WTC11 (cell line): ENCODE measurements around the gene SEPTIN10. TPM values are rescaled to one million over a fixed set of nuclear protein-coding genes. Genes with fewer than 3 reads are reported as not detected.

Experiments
- ATAC-seq: fragments of 200-7000 bp; cut with Tn5 transposase; 2 replicates; pipeline ENCODE4 v1.10.0; 2021; ENCODE audit warnings: mild to moderate bottlenecking, moderate library complexity
- CTCF ChIA-PET: fragments of 300-600 bp; sonication (Branson Sonifier 250); formaldehyde crosslinking; loops from one replicate; lab custom pipeline; 2021; ENCODE audit warnings: antibody characterized with exemption; lab: Charles Lee
- POLR2A ChIA-PET: fragments of 350-600 bp; sonication (Branson Sonifier 250); formaldehyde crosslinking; loops from one replicate; lab custom pipeline; 2021; ENCODE audit warnings: antibody characterized with exemption; lab: Charles Lee
- DNase-seq: peaks from one replicate; pipeline ENCODE4 v3.0.0; 2021; ENCODE audit warnings: low spot score
- H3K27ac Mint-ChIP-seq: 2 replicates; pipeline ENCODE4 v1.8.0; 2021; ENCODE audit warnings: mixed read lengths
- H3K27me3 Mint-ChIP-seq: 2 replicates; pipeline ENCODE4 v1.8.0; 2021; ENCODE audit warnings: low read depth, mild to moderate bottlenecking, moderate library complexity, mixed read lengths
- H3K36me3 Mint-ChIP-seq: 2 replicates; pipeline ENCODE4 v1.8.0; 2021; ENCODE audit warnings: mixed read lengths
- H3K4me1 Mint-ChIP-seq: 2 replicates; pipeline ENCODE4 v1.8.0; 2022; ENCODE audit warnings: mixed read lengths
- H3K4me3 Mint-ChIP-seq: 2 replicates; pipeline ENCODE4 v1.8.0; 2021; ENCODE audit warnings: mild to moderate bottlenecking, moderate library complexity, mixed read lengths
- H3K9me3 Mint-ChIP-seq: 2 replicates; pipeline ENCODE4 v1.8.0; 2021; ENCODE audit warnings: mixed read lengths
- AR ChIP-seq: fragments of 250-450 bp; sonication (Bioruptor Pico); IDR thresholded peaks from 2 replicates; pipeline ENCODE4 v1.9.0; 2021; ENCODE audit warnings: mild to moderate bottlenecking
- CBFB ChIP-seq: sonication (generic); formaldehyde crosslinking; IDR thresholded peaks from 2 replicates; pipeline ENCODE4 v1.8.1; 2022; ENCODE audit warnings: mild to moderate bottlenecking, low read depth, missing genetic modification reagents
- ETV6 ChIP-seq: sonication (generic); formaldehyde crosslinking; IDR thresholded peaks from 2 replicates; pipeline ENCODE4 v1.8.1; 2022; ENCODE audit warnings: mild to moderate bottlenecking, missing genetic modification reagents
- FOXJ3 ChIP-seq: sonication (generic); formaldehyde crosslinking; IDR thresholded peaks from 2 replicates; pipeline ENCODE4 v1.9.0; 2021; ENCODE audit warnings: missing genetic modification reagents, mild to moderate bottlenecking, borderline replicate concordance
- GRHL2 ChIP-seq: fragments of 250-450 bp; sonication (Bioruptor Pico); IDR thresholded peaks from 2 replicates; pipeline ENCODE4 v1.8.0; 2022; ENCODE audit warnings: mild to moderate bottlenecking, moderate library complexity; ENCODE audit not compliant: insufficient replicate concordance, severe bottlenecking
- HMGXB4 ChIP-seq: sonication (generic); formaldehyde crosslinking; IDR thresholded peaks from 2 replicates; pipeline ENCODE4 v1.8.1; 2023; ENCODE audit warnings: mild to moderate bottlenecking, moderate library complexity, missing genetic modification reagents
- KAT7 ChIP-seq: sonication (generic); formaldehyde crosslinking; IDR thresholded peaks from 2 replicates; pipeline ENCODE4 v1.8.1; 2023; ENCODE audit warnings: missing genetic modification reagents, mild to moderate bottlenecking, borderline replicate concordance
- NR2C2 ChIP-seq: sonication (generic); formaldehyde crosslinking; IDR thresholded peaks from 2 replicates; pipeline ENCODE4 v1.8.0; 2022; ENCODE audit warnings: mild to moderate bottlenecking, missing genetic modification reagents
- OVOL2 ChIP-seq: fragments of 250-450 bp; sonication (Bioruptor Pico); IDR thresholded peaks from 2 replicates; pipeline ENCODE4 v1.9.0; 2021; ENCODE audit warnings: mild to moderate bottlenecking, borderline replicate concordance
- TEAD1 ChIP-seq: sonication (generic); formaldehyde crosslinking; IDR thresholded peaks from 2 replicates; pipeline ENCODE4 v1.8.0; 2022; ENCODE audit warnings: mild to moderate bottlenecking, missing genetic modification reagents
- TEAD4 ChIP-seq: sonication (generic); formaldehyde crosslinking; IDR thresholded peaks from 2 replicates; pipeline ENCODE4 v1.8.0; 2022; ENCODE audit warnings: mild to moderate bottlenecking, missing genetic modification reagents
- ZNF219 ChIP-seq: sonication (generic); formaldehyde crosslinking; IDR thresholded peaks from 2 replicates; pipeline ENCODE4 v1.8.0; 2023; ENCODE audit warnings: missing genetic modification reagents, mild to moderate bottlenecking, borderline replicate concordance
- ZNF263 ChIP-seq: sonication (generic); formaldehyde crosslinking; IDR thresholded peaks from 2 replicates; pipeline ENCODE4 v1.8.1; 2022; ENCODE audit warnings: low read depth, mild to moderate bottlenecking, moderate library complexity, missing genetic modification reagents
- ZNF396 ChIP-seq: fragments of 250-450 bp; sonication (Bioruptor Pico); IDR thresholded peaks from 2 replicates; pipeline ENCODE4 v1.8.0; 2021; ENCODE audit warnings: mild to moderate bottlenecking, moderate library complexity, borderline replicate concordance
- total RNA-seq: library from RNA; stranded (reverse); gene quantifications from 3 replicates; pipeline ENCODE4 v1.2.3, GENCODE V29; 2021
- TF ChIP-seq, protein P1 (sequence below): sonication (generic); formaldehyde crosslinking; IDR thresholded peaks from 2 replicates; pipeline ENCODE4 v1.8.1; 2022; ENCODE audit warnings: missing genetic modification reagents, borderline replicate concordance
- TF ChIP-seq, protein P2 (sequence below): sonication (generic); formaldehyde crosslinking; IDR thresholded peaks from 2 replicates; pipeline ENCODE4 v1.8.0; 2022; ENCODE audit warnings: mild to moderate bottlenecking, missing genetic modification reagents
- TF ChIP-seq, protein P3 (sequence below): sonication (generic); formaldehyde crosslinking; IDR thresholded peaks from 2 replicates; pipeline ENCODE4 v1.8.0; 2023; ENCODE audit warnings: missing genetic modification reagents

The SEPTIN10 gene
- total RNA-seq, 1 experiment from 2014 or later: 86.8 TPM

DNA sequence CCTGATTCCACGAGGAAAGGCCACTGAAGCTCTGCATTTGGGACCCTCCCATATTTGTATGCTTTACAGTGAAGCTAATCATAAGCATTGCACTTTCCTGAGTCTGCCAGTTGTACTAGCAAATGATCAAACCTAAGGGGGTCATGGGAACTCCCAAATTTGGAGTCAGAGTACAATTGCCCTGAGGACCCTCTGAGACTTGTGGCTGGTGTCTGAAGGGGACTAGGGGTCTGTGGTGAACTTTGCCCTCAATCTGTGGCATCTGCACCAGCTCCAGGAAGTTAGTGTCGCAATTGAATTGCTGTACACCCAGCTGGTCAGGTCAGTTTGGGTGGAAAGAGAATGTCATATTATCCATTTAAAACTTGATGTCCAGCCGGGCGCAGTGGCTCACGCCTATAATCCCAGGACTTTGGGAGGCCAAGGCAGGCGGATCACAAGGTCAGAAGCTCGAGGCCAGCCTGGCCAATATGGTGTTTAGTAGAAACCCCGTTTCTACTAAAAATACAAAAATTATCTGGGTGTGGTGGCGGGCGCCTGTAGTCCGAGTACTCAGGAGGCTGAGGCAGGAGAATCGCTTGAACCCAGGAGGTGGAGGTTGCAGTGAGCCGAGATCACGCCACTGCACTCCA lies 18.5 kb upstream of the SEPTIN10 start (continued):
- TF ChIP-seq, protein P1, sequence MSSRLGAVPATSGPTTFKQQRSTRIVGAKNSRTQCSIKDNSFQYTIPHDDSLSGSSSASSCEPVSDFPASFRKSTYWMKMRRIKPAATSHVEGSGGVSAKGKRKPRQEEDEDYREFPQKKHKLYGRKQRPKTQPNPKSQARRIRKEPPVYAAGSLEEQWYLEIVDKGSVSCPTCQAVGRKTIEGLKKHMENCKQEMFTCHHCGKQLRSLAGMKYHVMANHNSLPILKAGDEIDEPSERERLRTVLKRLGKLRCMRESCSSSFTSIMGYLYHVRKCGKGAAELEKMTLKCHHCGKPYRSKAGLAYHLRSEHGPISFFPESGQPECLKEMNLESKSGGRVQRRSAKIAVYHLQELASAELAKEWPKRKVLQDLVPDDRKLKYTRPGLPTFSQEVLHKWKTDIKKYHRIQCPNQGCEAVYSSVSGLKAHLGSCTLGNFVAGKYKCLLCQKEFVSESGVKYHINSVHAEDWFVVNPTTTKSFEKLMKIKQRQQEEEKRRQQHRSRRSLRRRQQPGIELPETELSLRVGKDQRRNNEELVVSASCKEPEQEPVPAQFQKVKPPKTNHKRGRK: no peak
- TF ChIP-seq KAT7 (CRISPR knock-in tag) (no peak), TEAD1 (CRISPR knock-in tag) (no peak), ETV6 (CRISPR knock-in tag) (no peak), TEAD4 (CRISPR knock-in tag) (no peak), FOXJ3 (no peak), ZNF263 (CRISPR knock-in tag) (no peak), AR (CRISPR knock-in tag) (no peak), ZNF219 (CRISPR knock-in tag) (no peak), CBFB (CRISPR knock-in tag) (no peak)
- TF ChIP-seq, protein P2, sequence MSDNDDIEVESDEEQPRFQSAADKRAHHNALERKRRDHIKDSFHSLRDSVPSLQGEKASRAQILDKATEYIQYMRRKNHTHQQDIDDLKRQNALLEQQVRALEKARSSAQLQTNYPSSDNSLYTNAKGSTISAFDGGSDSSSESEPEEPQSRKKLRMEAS: no peak

DNA sequence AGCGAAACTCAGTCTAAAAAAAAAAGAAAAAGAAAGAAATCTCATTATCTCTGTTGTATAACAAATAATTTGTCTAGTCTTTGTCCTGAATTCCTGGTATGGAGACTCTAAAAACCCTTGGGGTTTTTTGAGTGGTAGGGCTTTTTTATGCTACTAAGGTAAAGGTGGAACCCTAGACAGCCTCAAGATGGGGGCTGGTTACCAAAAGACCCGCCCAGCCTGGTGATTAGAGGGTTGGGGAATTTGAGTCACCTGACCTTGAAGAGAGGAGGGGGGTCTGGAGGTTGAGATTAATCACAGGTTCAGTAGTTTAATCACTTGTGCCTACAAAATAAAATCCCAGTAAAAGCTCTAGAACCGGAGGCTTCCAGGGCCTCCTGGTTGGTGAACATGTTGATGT lies 18.0 kb upstream of the SEPTIN10 start:
- ChIA-PET POLR2A (no interaction called here), CTCF (no interaction called here)
- H3K9me3 Mint-ChIP-seq: no peaks in the 10 kb centered on the region
- no peaks in the 10 kb centered on the region for H3K4me1 Mint-ChIP-seq
- H3K36me3 Mint-ChIP-seq: no peaks in the 10 kb centered on the region
- TF ChIP-seq HMGXB4 (CRISPR knock-in tag) (no peak), OVOL2 (CRISPR knock-in tag) (no peak), GRHL2 (CRISPR knock-in tag) (no peak), ZNF219 (CRISPR knock-in tag) (no peak), NR2C2 (no peak), ZNF396 (CRISPR knock-in tag) (no peak), CBFB (CRISPR knock-in tag) (no peak)
- TF ChIP-seq, protein P3, sequence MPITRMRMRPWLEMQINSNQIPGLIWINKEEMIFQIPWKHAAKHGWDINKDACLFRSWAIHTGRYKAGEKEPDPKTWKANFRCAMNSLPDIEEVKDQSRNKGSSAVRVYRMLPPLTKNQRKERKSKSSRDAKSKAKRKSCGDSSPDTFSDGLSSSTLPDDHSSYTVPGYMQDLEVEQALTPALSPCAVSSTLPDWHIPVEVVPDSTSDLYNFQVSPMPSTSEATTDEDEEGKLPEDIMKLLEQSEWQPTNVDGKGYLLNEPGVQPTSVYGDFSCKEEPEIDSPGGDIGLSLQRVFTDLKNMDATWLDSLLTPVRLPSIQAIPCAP (CRISPR knock-in tag): no peak
- TF ChIP-seq, protein P2: no peak
- H3K27ac Mint-ChIP-seq: no peak overlapping the region
- H3K27me3 Mint-ChIP-seq: no peaks in the 10 kb centered on the region
- no peak overlapping the region for H3K4me3 Mint-ChIP-seq
- ATAC-seq (no peak), DNase-seq (no peak)
